ENCODE measurements around the gene TAF5L.

Gene TAF5L

DNA sequence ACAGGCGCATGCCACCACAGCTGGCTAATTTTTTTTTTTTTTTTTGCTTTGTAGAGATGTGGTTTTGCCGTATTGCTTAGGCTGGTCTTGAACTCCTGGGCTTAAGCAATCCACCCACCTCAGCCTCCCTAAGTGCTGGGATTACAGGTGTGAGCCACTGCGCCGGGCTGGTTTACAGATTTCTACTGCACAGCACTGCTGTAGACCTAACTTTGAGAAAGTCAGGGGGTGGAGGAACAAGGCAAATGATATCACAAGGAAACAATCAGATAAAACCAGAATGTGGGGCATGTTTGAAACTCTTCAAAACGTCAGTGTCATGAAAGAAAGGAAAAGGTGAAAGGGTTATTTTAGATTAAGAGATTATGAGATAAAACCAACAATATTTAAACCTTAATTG lies 45.4 kb upstream of the TAF5L start:
- TF ChIP-seq EP300 (IDR thresholded peaks at IDR 0.05; ENCODE audit: borderline replicate concordance) (no peak), CEBPB (IDR thresholded peaks at IDR 0.05) (no peak), ZBTB7A (IDR thresholded peaks at IDR 0.05; ENCODE audit: low read depth) (no peak), TEAD4 (IDR thresholded peaks at IDR 0.05) (no peak), YY1 (IDR thresholded peaks at IDR 0.05; ENCODE audit: low read depth) (no peak), TAF1 (IDR thresholded peaks at IDR 0.05; ENCODE audit: low read depth) (no peak), TCF12 (IDR thresholded peaks at IDR 0.05; ENCODE audit: low read depth) (no peak), EGR1 (IDR thresholded peaks at IDR 0.05) (no peak), RAD21 (IDR thresholded peaks at IDR 0.05; ENCODE audit: low read depth) (no peak)
- TF ChIP-seq, protein P1, sequence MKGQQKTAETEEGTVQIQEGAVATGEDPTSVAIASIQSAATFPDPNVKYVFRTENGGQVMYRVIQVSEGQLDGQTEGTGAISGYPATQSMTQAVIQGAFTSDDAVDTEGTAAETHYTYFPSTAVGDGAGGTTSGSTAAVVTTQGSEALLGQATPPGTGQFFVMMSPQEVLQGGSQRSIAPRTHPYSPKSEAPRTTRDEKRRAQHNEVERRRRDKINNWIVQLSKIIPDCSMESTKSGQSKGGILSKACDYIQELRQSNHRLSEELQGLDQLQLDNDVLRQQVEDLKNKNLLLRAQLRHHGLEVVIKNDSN (IDR thresholded peaks at IDR 0.05): no peak
- TF ChIP-seq, protein P2, sequence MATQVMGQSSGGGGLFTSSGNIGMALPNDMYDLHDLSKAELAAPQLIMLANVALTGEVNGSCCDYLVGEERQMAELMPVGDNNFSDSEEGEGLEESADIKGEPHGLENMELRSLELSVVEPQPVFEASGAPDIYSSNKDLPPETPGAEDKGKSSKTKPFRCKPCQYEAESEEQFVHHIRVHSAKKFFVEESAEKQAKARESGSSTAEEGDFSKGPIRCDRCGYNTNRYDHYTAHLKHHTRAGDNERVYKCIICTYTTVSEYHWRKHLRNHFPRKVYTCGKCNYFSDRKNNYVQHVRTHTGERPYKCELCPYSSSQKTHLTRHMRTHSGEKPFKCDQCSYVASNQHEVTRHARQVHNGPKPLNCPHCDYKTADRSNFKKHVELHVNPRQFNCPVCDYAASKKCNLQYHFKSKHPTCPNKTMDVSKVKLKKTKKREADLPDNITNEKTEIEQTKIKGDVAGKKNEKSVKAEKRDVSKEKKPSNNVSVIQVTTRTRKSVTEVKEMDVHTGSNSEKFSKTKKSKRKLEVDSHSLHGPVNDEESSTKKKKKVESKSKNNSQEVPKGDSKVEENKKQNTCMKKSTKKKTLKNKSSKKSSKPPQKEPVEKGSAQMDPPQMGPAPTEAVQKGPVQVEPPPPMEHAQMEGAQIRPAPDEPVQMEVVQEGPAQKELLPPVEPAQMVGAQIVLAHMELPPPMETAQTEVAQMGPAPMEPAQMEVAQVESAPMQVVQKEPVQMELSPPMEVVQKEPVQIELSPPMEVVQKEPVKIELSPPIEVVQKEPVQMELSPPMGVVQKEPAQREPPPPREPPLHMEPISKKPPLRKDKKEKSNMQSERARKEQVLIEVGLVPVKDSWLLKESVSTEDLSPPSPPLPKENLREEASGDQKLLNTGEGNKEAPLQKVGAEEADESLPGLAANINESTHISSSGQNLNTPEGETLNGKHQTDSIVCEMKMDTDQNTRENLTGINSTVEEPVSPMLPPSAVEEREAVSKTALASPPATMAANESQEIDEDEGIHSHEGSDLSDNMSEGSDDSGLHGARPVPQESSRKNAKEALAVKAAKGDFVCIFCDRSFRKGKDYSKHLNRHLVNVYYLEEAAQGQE (IDR thresholded peaks at IDR 0.05; ENCODE audit: low read depth): no peak
- TF ChIP-seq, protein P3, sequence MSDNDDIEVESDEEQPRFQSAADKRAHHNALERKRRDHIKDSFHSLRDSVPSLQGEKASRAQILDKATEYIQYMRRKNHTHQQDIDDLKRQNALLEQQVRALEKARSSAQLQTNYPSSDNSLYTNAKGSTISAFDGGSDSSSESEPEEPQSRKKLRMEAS (IDR thresholded peaks at IDR 0.05): no peak

DNA sequence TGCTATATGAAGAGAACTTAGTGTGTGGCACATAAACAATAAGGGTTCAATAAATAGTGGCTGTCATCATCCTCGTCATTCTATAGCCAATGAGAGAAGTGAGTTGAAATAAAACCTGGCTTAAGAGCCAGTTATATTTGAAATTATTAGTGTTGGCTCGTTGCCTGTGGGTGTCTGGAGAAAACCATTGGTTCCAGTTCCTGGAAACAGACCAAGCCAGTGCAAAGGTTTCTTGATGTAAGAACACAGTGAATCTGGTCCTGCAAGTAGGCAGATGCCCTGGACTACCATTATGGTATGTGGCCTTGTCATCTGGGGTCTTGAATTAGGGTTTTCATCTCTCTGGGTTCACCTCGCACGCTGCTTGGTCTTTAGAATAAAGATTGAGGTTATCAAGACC lies 43.4 kb upstream of the TAF5L start:
- no peak for TF ChIP-seq TAF1 (IDR thresholded peaks at IDR 0.05; ENCODE audit: low read depth)
- no peak for TF ChIP-seq EGR1 (IDR thresholded peaks at IDR 0.05)
- no peak for TF ChIP-seq CEBPB (IDR thresholded peaks at IDR 0.05)
- TF ChIP-seq, protein P1 (IDR thresholded peaks at IDR 0.05): no peak
- TF ChIP-seq FOXM1 (IDR thresholded peaks at IDR 0.05; ENCODE audit: borderline replicate concordance, low read depth): no peak
- no peak for TF ChIP-seq TEAD4 (IDR thresholded peaks at IDR 0.05)
- no peak for TF ChIP-seq TCF12 (IDR thresholded peaks at IDR 0.05; ENCODE audit: low read depth)
- TF ChIP-seq, protein P3 (IDR thresholded peaks at IDR 0.05): no peak
- no peak for TF ChIP-seq CREB1 (IDR thresholded peaks at IDR 0.05; ENCODE audit: low read depth)
- no peak for TF ChIP-seq ZBTB7A (IDR thresholded peaks at IDR 0.05; ENCODE audit: low read depth)

DNA sequence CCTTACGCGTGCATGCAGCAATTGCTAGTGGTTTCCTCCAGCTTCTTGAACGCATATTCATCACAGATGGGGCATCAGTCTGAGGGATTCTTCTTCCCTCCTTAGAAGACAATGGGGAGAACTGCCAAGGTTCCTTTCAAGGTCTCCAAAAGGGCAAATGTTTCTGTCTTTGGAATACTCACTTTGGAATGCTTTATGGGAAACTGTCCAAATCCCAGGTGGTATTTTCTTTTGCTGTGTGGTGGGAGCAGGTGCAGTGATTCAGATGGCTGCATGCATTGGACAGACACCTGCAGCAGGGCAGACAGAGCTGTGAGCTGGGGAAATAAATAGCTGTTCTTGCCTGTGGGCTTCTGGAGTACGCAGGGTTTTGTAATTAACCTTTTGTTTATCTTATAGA lies 40.7 kb upstream of the TAF5L start:
- TF ChIP-seq TCF12 (IDR thresholded peaks at IDR 0.05; ENCODE audit: low read depth) (no peak), NFIC (IDR thresholded peaks at IDR 0.05) (no peak), TAF1 (IDR thresholded peaks at IDR 0.05; ENCODE audit: low read depth) (no peak), CEBPB (IDR thresholded peaks at IDR 0.05) (no peak), CREB1 (IDR thresholded peaks at IDR 0.05; ENCODE audit: low read depth) (no peak), FOXM1 (IDR thresholded peaks at IDR 0.05; ENCODE audit: borderline replicate concordance, low read depth) (no peak)
- TF ChIP-seq, protein P2 (IDR thresholded peaks at IDR 0.05; ENCODE audit: low read depth): no peak
- TF ChIP-seq, protein P1 (IDR thresholded peaks at IDR 0.05): no peak

DNA sequence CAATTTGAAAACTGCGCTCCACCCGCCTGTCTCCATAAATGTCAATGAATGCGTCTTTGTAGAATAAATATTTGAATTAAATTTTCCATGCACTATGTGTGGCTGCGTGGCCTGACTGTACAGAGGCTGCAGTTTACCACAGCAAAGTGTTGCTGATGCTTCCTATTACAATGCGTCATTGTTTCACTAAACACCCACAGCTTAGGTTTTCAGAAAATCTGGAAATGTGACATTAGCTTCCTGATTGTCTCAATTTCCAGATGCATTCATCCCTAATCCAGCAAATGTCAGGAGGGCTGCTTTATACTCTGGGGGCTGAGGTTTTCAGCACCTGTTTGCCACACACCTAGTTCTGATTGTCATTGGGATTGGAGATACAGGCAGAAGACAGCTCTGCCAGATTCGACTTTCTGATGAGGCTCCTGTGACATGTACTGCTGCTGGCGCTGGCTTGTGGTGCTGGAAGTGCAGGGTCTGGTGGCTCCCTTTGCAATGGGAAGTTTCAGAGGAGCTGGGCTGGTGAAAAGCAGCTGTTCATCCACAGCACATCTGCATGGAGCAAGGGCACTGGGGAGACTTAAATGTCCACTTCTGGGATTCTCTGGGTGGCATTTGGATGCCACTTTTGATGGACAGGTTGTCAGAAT lies 40.1 kb upstream of the TAF5L start:
- TF ChIP-seq CREB1 (IDR thresholded peaks at IDR 0.05; ENCODE audit: low read depth) (no peak), TCF12 (IDR thresholded peaks at IDR 0.05; ENCODE audit: low read depth) (no peak), TAF1 (IDR thresholded peaks at IDR 0.05; ENCODE audit: low read depth) (no peak), EP300 (IDR thresholded peaks at IDR 0.05; ENCODE audit: borderline replicate concordance) (no peak), FOXM1 (IDR thresholded peaks at IDR 0.05; ENCODE audit: borderline replicate concordance, low read depth) (no peak), CEBPB (IDR thresholded peaks at IDR 0.05) (no peak), YY1 (IDR thresholded peaks at IDR 0.05; ENCODE audit: low read depth) (no peak), NFIC (IDR thresholded peaks at IDR 0.05) (no peak), ZBTB7A (IDR thresholded peaks at IDR 0.05; ENCODE audit: low read depth) (no peak), TEAD4 (IDR thresholded peaks at IDR 0.05) (no peak), RAD21 (IDR thresholded peaks at IDR 0.05; ENCODE audit: low read depth) (no peak), EGR1 (IDR thresholded peaks at IDR 0.05) (no peak)
- TF ChIP-seq, protein P3 (IDR thresholded peaks at IDR 0.05): no peak
- TF ChIP-seq, protein P2 (IDR thresholded peaks at IDR 0.05; ENCODE audit: low read depth): no peak
- TF ChIP-seq, protein P1 (IDR thresholded peaks at IDR 0.05): no peak

Measured in Ishikawa (cell line).